ENCODE results near the gene NSD1.
"Not testable (repeated sequence)": the region's sequence is repeated elsewhere in the genome, so short reads cannot be mapped to it uniquely, and the experiment has no call there.

Gene NSD1

DNA sequence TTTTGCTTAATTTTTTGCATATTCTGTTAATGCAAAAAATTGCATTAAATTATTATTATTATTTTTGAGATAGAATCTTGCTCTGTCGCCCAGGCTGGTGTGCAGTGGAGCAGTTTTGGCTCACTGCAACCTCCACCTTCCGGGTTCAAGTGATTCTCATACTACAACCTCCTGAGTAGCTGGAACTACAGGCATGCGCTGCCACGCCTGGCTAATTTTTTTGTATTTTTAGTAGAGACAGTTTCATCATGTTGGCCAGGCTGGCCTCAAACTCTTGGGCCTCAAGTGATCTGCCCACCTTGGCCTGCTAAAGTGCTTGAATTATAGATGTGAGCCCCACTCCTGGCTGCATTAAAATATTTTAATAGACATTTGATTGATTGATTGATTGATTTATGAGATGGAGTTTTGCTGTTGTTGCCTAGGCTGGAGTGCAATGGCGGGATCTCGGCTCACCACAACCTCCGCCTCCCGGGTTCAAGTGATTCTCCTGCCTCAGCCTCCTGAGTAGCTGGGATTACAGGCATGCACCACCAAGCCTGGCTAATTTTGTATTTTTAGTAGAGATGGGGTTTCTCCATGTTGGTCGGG is 44.4 kb downstream of the NSD1 start:
- DNase-seq = not testable (repeated sequence)

DNA sequence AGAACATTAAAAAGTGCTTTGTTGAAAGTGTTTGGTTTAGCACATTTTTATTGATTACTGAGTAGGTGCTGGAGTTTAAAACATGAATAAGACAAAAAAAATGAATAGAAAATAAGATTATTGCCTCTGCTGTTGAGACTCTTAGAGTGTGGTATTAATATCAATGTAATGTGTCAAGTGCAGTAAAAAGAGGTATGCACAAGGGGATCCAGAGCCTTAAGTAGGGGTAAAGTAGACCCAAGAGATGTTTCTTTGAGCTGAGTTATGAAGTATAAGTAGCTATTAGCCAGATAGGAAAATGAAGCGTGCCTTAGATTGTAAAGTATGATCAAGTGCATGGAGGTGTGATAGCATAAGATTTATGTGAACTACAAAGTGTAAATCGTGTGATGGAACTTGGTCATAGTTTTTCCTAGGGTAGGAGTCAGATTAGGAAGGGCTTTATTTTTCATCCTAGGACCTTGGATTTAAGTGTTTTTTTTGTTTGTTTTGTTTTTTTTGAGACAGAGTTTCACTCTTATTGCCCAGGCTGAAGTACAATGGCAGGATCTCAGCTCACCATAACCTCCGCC is 45.2 kb downstream of the NSD1 start:
- DNase-seq = no peak

DNA sequence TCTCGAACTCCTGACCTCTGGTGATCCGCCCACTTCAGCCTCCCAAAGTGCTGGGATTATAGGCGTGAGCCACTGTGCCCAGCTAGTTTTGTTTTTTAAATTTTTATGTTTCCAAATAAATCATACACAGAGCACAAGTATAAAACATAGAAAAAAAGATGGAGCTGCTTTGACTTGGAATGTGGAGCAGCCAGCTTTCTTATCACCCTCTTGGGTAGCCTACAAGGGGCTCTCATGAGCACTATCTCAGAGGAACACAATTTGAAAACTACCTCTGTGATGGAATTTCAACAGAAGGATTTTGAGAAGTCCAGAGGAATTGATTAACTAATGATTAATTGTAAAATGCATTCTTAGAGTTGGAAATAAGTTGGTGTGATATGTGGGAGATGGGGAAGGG is 45.9 kb downstream of the NSD1 start:
- DNase-seq = no peak

DNA sequence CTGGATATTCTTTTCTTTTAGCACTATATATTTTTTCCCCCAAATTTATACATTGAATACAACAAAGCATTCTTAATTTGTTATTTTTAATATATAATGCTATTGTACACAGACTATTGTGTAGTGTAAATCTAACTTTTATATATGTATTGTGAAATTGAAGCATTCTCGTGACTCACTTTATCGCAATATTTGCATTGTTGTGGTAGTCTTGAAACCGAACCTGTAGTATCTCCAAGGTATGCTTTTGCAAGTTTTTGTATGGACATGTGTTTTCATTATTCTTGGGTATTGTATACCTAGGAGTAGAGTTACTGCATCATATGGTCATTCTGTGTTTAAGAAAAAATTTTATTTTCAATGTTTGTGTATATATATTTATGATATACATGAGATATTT is 49.6 kb downstream of the NSD1 start:
- no peak for DNase-seq

DNA sequence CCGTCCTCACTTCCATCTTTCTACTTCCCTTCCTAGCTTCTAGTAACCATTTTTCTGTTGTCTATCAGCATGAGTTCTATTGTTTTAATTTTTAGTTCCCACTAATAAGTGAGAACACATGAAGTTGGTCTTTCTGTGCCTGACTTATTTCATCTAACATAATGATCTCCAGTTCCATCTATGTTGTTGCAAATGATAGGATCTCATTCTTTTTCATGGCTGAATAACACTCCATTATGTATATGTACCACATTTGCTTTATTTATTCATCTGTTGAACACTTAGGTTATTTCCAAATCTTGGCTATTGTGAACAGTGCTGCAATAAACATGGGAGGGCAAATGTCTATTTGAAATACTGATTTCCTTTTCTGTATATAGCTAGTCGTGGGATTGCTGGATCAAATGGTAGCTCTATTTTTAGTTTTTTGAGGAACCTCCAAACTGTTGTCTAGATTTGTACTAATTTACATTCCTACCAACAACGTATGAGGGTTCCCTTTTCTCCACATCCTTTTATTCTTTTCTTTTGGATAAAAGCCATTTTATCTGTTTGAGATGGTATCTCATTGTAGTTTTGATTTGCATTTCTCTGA is 50.3 kb downstream of the NSD1 start:
- no peak for DNase-seq

DNA sequence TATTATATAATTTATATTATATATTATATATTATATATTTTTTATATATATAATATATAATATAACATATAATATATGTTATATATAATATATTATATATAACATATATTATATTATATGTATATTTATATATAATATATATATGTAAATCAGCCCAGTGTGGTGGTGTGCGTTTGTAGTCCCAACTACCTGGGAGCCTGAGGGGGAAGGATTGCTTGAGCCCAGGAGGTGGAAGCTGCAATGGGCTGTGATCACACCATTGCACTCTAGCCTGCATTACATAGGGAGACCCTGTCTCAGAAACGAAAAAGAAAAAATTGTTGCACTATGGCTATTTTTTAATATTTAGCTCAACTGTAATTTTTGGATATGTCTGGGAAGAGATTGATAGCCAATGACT is 52.4 kb downstream of the NSD1 start:
- no peak for DNase-seq

DNA sequence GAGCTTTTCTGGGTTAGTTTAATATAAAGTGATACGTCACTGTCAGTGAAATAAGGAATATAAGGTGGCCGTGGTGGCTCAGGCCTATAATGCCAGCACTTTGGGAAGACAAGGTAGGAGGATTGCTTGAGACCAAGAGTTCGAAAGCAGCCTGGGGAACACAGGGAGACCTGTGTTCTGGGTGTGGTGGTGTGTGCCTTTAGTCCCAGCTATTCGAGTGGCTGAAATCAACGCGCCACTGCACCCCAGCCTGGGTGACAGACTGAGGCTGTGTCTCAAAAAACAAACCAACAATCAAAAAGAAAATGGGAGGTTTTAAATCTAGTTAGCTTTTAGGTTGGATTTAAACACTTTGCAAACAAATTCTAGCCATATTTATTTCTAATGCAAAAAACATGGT is 53.1 kb downstream of the NSD1 start:
- no peak for DNase-seq

DNA sequence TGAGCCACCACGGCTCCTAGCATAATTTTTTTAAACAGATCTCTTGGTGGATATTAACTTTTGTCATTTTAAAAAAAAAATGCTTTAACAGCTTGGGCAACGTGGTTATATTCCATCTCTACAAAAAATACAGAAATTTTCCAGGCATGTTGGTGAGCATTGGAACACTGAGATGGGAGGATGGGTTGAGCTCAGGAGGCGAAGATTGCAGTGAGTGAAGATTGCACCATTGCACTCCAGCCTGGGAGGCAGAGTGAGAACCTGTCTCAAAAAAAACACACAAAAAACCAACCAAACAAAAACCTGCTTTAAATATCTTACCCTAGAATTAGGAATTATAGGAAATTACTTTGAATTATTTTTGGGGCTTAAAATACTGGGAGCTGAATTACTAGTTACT is 55.2 kb downstream of the NSD1 start:
- no peak for DNase-seq

DNA sequence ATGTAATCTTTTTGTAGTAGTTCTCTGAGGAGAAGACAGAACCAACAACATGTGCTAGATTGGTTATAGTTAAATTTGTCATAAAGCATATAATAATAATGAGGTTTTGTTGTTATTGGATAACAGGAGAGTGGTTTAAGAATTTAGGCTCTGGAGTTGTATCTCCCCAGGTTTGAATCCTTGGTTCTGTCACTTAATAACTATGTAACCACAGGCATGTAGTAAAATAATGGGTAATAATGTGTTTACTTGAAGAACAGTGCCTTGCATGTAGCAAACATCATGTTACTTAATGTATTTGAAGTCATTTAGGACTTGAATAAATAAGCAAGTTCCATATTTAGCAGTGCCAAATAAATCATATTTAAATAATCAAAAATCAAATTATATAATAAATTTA is 55.8 kb downstream of the NSD1 start:
- peak; percentile 36 for DNase-seq

DNA sequence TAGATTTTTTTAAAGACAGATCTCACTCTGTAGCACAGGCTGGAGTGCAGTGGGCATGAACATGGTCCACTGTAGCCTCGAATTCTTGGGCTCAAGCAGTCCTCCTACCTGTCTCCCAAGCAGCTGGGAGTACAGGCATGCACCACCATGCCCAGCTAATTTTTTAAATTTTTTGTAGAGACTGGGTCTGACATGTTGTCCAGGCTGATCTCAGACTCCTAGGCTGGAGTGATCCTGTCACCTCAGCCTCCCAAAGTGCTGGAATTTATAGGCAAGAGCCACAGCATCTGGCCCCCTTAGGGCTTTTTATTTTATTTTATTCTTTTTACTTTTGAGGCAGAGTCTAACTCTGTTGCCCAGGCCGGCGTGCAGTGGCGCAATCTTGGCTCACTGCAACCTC is 56.4 kb downstream of the NSD1 start:
- no peak for DNase-seq

DNA sequence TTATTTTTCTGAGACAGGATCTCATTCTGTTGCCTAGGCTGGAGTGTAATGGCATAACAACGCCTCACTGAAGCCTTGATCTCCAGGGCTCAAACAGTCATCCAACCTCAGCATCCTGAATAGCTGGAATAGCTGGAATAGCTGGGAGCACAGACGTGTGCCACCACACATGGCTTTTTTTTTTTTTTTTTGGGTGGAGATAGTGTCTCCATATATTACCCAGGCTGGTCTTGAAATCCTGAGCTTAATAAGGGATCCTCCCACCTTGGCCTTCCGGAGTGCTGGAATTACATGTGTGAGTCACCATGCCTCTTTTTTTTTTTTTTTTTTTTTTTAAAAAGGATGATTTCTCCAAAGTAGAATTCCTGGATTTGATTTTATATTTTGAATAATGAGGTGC is 60.7 kb downstream of the NSD1 start:
- DNase-seq = peak; percentile 98

DNA sequence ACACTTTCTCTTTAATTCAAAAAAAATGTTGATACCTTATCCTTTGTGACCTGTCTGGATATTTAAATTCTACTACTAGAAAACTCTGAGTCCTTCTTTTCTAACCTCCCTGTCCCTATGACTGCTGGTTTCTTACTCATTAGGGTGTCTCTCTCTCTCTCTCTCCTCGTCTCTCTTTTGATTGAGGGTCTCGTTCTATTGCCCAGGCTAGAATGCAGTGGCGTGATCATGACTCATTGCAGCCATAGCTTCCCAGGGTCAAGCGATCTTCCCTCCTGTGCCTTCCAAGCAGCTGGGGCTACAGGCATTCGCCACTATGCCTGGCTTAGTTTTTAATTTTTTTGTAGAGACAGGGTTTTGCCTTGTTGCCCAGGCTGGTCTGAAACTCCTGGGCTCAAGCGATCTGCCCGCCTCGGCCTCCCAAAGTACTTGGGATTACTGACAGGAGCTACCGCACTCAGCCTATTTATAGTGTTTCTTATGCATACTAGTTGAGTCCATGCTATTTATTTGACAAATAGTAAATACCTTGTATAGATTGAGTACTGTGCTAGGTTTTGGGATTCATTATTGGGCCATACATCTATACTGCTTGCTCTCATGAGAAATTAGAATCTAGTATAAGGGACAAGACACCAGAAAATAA is 61.9 kb downstream of the NSD1 start:
- no peak for DNase-seq

DNA sequence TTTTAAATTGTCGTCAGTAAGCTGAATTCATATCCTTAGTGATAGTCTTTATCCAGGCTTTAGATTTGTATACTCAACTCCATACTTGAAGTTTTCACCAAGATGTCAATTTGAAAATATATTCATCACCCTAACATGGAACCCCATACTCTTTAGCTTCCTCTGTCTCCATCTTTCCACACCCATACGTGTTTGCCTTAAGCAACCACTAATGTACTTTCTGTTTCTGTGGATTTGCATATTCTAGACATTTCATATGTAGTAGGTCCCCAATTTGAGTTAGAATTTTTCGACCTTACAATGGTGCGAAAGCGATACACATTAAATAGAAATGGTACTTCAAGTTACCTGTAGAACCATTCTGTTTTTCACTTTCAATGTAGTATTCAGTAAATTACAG is 65.2 kb downstream of the NSD1 start:
- DNase-seq = no peak

DNA sequence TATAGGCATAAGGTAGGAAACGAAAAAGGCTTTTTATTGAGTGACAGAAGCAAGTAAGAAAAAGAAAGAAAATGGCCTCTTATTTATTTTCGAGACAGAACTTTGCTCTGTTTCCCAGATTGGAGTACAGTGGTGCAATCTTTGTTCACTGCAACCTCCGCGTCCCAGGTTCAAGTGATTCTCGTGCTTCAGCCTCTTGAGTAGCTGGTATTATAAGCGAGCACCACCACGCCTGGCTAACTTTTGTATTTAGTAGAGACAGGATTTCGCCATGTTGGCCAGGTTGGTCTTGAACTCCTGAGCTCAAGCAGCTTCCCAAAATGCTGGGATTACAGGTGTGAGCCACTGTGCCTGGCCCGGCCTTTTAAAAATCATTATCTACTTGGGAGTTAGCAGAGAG is 70.7 kb downstream of the NSD1 start:
- DNase-seq = no peak

DNA sequence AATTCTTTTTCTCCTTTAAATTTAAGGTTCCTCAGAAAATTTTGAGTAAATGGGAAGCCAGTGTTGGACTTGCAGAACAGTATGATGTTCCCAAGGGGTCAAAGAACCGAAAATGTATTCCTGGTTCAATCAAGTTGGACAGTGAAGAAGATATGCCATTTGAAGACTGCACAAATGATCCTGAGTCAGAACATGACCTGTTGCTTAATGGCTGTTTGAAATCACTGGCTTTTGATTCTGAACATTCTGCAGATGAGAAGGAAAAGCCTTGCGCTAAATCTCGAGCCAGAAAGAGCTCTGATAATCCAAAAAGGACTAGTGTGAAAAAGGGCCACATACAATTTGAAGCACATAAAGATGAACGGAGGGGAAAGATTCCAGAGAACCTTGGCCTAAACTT is 76.0 kb downstream of the NSD1 start:
- DNase-seq = no peak

DNA sequence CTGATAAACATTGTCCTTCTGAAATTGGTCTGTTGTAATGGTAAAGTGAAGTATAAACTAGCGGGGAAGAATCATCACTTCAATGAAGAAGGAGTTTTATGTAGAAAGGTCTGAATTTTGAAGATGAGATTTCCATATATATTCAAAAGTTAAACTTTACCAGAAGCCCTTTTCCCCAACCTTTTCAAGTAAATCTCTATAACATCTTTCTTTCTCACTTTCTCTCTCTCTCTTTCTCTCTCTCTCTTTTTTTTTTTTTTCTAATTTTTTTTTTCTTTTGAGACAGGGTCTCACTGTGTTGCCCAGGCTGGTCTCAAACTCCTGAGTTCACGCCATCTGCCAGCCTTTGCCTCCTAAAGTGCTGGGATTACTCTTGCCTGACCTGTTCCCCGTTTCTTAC is 78.7 kb downstream of the NSD1 start:
- DNase-seq = no peak

DNA sequence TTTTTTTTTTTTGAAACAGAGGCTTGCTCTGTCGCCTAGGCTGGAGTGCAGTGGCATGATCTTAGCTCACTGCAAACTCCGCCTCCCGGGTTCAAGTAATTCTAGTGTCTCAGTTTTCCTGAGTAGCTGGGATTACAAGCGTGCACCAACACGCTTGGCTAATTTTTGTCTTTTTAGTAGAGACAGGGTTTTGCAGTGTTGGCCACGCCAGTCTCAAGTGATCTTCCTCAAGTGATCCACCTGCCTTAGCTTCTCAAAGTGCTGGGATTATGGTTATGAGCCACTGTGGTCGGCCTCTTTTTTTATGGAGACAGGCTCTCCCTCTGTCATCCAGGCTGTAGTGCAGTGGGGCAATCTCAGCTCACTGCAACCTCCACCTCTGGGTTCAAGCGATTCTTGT is 87.0 kb downstream of the NSD1 start:
- DNase-seq = no peak

DNA sequence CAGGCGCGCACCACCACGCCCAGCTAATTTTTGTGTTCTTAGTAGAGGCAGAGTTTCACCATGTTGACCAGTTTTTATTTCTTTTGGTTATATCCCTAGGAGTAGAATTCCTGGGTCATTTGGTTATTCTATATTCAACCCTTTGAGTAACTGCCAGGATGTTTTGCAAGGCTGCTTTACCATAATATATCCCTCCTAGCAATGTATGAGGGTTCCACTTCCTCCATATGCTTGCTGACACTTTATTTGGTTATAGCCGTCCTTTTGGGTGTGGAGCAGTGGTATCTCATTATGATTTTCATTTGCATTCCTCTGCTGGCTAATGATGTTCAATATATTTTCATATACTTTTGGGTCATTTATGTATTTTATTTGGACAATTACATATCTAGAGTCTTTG is 88.7 kb downstream of the NSD1 start:
- DNase-seq = no peak

DNA sequence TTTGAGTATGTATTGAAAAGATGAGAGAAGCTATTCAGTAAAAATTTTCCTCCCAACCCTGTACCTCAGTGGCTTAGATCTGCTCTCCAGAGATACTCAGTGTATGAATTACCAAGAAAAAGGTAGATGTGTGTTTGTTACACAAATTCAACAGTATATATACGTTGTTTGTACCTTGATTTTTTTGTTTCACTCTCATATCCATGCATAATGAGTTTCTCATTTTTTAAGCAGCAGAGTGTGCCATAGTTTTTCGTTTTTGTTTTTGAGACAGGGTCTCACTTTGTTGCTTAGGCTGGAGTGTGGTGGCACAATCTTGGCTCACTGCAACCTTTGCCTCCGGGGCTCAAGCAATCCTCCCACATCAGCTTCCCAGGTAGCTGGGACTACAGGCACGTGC is 92.2 kb downstream of the NSD1 start:
- DNase-seq = no peak

DNA sequence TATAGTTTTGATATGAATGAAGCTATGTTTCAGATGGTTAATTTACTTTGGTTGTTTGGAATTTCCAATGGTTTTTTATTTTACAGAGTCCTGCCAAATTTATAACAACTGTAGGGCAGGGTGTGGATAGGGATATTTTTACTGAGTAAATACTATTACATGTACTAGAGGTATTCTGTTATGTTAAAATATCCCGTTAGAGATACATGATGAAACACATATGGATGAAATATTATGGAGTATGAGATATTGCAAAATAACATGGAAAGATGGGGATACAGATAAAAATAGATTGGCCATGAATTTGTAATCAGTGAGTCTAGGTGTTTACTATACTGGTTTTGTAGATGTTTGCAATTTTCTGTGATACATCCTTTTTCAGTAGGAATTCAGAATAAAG is 93.3 kb downstream of the NSD1 start:
- DNase-seq = no peak

DNA sequence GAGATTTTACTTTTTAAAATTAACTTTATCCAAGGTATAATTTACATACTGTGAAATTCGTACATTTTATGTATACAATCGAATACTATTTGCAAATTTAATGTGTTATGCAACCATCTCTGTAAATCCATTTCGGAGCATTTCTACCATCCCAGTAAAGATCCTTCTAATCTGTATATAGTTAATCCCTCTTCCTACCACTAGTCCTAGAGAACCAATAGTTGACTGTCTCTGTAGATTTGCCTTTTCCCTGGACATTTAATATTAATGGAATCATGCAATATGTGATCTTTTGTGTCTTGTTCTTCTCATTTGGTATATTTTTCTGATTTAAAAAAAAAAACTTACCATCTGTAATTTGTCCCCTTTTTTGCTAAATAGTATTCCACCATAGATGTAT is 95.2 kb downstream of the NSD1 start:
- no peak for DNase-seq

DNA sequence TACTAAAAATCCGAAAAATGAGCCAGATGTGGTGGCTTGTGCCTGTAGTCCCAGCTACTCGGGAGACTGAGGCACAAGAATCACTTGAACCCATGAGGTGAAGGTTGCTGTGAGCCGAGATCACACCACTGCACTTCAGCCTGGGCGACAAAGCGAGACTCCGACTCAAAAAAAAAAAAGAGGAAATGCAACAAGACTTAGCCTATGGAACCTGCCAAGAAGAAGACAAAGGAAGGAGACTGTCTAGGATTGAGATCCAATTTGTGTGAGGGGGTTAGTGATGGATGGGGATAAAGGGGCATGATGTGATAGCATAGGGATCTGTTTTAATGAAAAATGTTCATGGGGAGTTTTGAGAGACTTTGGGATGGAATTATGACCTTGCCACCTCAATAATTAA is 97.1 kb downstream of the NSD1 start:
- no peak for DNase-seq

DNA sequence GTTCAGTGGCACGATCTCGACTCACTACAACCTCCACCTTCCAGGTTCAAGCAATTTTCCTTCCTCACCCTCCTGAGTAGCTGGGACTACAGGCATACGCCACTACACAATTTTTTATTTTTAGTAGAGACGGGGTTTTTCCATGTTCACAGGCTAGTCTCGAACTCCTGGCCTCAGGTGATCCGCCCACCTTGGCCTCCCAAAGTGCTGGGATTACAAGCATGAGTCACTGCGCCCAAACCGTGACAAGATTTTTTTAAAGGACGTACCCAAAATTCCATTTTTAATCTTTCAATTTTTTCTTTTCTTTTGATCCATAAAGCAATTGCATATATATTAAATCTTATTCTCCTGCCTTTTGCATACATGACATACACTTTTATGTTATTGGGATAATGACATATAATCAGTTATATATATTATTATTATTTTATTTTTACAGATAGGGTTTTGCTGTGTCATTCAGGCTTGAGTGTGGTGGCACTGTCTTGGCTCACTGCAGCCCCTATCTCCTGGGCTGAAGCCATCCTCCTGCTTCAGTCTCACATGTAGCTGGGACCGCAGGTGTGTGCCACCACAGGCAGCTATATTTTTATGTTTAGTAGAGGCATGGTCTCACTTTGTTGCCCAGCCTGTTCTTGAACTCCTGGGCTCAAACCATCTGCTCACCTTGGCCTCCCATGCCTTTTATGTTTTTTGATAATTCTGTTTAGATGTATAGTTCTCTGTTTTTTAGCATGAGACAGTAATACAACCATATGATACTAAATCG is 98.1 kb downstream of the NSD1 start:
- DNase-seq = no peak

DNA sequence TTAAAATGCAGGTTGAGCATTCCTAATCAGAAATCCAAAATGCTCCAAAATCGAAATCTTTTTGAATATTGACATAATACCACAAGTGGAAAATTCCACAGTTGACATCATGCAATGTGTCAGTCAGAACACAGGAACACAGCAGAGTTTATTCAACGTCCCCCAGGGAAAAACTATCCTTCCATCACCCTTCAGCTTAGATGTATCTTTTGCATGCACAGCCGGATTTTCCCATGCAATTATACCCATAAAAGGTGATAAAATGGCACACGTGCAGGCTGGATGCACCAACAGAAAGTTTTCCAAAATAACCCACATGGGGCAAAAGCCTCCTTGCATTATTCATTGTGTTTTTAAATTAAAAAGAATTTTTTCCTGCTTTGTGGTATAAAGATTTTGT is 98.8 kb downstream of the NSD1 start:
- no peak for DNase-seq
